HG03060 (cell line): ENCODE data around the gene ACAN.

Source experiments
- ATAC-seq: cut with Tn5 transposase; IDR thresholded peaks from one replicate; pipeline ENCODE4 v1.9.1; 2021; ENCODE audit warnings: low read depth, moderate number of reproducible peaks; ENCODE audit not compliant: unreplicated experiment

ACAN gene

DNA sequence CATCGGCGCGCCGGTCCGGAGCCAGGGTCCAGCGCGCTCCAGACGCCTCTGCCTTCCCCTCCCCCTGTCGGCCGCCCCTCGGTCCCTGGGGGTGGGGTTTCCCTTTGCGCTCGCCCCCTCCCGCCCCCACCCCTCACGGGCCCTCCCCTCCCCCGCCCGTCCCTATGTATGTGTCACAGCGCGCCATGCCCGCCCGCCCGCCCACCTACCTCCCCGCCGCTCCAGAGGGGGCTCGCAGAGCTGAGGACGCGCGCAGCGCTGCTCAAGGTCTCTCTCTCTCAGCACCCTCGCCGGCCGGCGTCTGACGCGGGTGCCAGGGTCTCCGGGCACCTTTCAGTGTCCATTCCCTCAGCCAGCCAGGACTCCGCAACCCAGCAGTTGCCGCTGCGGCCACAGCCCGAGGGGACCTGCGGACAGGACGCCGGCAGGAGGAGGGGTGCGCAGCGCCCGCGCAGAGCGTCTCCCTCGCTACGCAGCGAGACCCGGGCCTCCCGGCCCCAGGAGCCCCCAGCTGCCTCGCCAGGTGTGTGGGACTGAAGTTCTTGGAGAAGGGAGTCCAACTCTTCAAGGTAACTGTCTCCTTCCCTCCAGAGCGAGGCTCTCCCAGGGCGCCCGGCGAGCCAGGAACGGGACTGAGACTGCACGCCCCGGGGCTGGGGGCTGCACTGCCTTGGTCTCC, at the start of gene ACAN:
Gene ACAN, plus strand, starts transcription at position 196 of the 679 bp plus-strand sequence. CDS start 32,771 bp downstream, outside the sequence.
- ATAC-seq = no peak

DNA sequence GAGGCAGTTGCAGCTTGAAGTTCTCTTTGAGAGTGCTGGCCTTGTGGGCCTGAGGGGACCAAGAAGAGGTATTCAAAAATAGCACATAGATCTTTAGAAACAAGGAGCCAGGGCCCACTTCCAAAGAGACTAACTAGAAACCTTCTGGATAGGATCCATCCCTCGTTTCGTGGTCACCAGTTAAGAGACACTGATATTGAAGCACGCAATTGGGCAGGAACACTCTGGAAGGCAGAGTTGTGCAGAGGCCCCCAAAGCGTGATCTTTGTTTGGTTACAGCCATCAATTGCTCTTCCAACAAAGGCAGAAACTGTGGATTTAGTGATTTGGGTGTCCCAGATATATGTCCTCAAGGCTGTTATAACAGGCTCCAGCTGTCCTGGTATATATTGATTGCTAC, 46.7 kb upstream of the ACAN start:
- ATAC-seq = no peak

DNA sequence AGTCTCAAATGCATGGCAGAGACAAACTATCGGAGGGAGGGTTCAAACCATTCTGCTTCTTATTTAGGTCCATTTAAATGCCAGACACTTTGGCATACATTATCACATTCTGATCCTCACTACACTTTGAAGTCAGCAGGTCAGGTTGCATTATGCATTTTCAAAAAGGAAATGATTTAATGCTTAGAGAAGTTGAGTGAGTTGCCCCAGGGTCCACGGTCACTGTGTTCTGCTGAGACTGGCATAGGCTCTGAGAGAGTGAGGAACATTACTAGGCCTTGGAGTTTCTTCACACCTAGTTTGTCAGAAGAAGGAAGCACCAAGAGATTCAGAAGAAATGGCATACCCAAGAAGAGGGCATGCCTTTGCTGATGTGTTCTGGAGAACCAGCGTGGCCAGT, 46.3 kb upstream of the ACAN start:
- no peak for ATAC-seq

DNA sequence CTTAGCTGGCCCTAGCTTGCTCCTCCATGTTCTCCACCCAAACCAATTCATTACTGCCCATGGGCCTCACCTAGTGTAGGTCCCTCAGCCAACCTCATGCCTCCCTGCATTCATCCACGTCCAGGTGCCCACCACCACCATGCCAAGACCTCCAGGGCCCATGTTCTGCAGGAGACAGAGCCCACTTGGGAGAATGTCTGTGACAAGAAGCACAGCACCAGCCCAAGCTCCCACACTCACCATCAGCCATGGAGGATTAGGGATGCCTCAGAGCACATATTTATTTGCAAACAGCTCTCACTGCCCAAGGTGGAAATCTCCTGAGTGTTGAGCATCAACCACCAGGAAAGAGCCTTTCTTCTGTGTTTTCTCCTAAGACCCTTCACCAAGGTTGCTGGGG, 43.4 kb upstream of the ACAN start:
- no peak for ATAC-seq

DNA sequence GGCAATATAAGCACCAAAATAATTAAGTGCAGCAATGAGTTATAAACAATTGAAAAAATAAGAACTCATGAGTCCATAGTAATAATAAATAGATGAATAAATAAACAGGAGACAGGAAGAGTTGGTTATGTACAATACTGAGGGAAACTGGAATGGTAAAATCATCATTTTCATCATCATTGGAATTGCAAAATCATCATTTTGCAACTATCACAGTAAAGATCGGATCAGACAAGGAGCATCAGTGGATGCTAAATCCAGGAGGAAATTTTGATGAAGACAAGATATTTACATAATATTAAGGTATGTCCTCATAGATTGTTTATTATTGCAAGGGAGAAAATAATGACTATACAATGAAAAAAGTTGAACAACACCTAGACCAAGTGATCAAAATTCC, 38.8 kb upstream of the ACAN start:
- no peak for ATAC-seq

DNA sequence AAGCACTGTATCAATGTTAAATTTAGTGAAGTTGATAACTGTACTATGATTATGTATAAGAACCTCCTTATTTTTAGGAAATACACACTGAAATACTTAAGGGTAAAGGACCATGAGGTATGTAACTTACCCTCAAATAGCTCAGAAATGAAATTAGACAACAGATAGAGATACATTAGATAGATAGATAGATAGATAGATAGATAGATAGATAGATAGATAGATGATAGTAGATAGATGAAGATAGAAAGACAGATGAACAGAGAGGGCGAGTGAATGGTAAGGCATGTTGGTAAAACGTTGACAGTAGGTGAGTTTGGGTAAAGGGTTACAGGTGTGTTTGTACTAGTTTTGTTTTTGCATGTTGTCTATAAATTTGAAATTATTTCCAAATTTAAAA, 38.0 kb upstream of the ACAN start:
- ATAC-seq = no peak

DNA sequence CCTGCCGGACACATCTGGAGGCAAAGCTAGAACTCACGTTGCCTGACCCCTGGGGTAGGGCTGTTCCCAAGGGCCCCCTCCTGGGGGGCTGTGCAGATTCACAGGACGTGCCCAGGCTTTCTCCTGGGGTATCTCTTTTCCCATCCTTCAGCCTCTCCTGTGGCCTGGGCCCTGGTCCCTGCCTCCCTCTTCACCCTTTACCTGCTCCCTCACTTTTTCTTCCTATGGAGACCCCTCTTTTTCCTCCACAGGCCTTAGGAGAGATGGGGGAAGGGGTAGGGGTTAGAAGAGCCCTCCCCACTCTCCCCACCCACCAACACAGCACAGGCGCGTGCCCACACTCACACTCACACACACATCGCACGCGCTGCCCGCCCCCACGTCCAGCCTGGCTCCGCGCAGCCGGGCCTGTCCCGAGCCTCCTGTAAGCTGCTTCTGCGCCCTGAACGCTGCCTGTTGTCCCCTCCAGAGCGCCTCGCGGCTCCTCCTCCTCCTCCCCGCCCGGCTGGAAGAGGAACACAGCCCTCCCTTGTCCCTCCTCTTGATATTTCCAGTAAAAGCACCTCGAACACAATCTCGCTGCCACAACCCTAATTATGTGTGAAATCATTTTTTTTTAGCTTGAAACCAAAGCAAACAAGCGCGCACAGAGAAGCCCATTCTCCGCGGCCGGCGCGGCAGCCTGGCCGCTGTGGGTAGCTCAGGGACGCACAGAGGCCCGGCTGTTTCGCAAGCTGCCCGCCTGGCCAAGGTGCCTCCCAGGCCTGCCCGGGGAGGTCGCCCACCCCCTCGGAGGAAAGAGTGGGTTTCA, 33.9 kb upstream of the ACAN start:
- no peak for ATAC-seq

DNA sequence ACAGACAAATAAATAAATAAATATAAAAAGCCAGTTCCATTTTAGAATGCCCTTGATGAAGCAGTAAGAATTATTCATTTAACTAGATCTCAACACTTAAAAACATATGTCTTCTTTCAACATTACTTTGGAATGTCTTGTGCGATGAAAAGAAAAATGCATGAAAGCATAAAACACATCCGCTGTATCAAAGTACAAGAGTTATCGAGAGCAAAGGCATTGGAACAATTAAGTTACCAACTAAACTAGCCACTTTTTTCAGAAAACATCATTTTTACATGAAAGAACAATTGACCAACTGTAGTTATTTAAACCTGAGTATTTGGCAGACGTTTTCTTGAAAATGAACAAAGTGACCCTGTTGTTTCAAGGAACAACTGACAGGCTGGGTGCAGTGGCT, 27.5 kb upstream of the ACAN start:
- ATAC-seq = no peak

DNA sequence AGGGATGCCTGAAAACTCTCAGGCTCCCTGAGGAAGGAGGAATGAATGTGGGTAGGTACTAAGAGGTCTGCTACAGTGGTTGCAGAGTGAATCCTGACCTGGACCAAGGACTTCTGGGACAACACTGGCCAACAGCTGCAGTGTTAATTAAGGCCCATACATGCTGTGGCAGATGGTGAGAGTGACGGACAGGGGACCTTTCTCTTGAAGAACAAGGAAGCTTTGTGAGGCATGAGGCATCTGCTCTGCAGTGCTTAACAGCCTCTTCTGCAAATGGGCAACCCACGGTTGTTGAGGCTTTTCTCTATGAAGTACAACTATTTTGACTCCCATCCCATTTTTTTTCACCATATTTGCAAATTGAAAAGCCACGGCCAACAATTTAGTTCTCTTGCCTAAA, 26.6 kb upstream of the ACAN start:
- no peak for ATAC-seq

DNA sequence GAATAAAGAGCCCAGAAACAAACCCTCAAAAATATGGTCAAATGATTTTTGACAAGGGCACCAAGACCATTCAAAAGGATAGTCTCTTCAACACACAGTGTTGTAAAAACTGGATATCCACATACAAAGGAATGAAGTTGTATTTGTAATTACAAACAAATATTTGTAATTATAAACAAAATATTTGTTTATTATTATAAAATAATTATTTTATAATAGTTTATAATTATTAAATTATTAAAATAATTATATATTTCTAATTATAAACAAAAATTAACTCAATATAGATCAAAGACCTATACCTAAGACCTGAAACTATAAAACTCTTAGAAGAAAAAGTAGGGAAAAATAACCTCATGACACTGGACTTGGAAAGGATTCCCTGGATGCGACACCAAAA, 23.3 kb upstream of the ACAN start:
- ATAC-seq = no peak

DNA sequence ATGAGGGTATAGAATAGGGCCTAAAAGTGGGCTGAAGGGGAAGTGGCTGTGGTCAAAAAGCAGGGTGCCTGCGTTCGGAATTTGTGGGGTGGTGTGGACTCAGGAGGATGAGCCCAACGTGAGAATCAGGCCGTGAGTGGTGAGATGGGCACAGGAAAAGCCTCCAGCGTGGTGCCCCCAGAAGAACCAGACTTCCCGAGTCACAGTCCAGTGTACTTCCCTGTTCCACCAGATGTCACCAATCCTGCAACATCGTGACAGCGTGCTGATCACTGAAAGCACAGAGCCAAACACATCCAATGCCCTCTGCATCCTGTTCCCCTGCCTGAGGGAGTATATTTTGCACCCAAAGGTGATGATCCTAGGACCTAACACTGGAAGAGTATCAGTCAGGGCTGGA, 20.8 kb upstream of the ACAN start:
- ATAC-seq = no peak

DNA sequence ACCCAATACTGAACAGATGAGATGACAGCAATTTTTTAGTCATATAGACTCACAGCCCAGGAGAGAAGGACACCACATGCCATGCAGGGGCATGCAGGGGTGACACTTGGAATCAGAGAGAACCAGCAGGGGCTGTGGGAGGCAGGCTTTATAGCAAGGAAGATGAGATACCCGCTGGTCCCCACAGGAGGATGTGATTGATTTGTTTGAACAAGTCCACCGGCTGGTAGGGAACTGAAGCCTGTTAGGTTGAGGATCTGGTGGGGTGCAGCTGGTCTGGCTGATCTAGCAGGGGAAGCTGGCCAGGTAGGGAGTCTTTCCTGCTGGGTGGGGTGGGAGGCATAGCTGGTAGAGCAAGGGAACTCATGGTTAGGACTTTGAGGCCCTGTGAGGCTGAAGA, 18.0 kb upstream of the ACAN start:
- no peak for ATAC-seq

DNA sequence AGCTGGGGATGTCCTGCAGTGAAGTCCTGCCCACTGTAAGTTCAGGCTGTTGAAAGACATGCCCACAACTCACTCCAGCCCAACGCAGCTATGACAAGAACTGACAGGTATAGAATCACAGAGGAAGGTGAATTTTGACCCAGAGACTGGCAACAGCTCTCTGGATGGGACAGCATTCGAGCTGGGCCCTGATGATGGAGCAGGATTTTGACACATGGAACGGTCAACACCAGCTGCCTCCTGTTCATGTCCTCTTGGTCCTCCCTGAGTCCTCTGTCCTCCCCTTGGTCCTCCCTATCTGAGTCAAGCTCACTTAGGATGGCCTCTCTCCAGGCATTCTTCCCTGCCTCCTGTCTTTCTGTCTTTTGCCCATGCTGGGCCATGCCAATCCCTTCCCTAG, 15.2 kb upstream of the ACAN start:
- no peak for ATAC-seq

DNA sequence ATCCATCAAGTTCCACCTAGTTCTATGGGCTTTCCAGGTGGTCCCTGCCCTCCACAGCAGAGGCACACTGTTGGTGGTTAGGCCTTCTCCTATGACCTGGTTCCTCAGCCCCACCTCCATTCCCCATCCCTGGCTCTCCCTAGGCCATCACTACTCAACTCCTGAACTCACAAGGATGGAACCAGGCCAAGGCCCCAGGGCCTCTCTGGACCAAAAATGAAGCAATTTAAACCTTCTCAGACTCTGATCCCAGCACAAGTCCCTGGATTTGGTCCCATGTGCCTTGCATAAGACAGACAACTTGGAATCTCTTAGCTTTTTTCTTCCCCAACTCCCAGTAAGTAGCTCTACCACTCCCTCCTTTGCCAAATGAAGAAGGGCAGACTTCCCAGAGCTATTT, 14.4 kb upstream of the ACAN start:
- no peak for ATAC-seq

DNA sequence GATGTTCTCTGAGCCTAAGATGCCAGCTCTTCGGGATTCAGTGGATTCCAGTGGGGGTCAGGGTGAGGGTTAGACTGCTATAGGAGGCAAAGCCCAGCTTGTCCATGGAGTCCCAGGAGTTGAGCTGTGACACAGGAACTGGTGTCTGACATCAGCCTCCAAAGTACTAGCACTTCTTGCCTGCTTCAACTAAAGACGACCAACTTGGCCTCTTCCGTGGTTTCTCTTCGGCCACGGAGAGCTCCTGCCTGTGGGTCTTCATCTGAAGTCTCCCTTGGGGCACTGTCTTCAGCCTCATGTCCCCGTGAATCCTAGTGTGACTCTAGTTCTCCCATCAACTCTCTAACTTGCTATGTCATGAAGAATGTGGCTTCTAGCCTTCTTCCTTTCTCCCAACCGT, 12.8 kb upstream of the ACAN start:
- ATAC-seq = no peak

DNA sequence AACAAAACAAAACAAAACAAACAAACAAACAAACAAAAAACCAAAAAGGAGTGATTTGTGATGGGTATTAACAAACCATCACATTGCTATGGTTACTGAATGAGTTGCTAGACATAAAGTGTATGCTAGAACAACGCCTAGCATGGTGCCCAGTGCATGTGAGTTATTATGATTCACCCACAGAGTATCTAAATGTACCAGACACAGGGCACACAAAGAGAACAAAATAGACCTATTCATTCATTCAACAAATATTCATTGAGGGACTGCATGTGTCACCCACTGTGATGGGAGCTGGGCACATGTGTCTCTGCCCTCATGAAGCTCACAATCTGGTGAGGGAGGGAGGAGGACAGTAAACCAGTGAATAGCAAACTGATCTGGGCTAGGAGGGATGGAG, 11.6 kb upstream of the ACAN start:
- no peak for ATAC-seq

DNA sequence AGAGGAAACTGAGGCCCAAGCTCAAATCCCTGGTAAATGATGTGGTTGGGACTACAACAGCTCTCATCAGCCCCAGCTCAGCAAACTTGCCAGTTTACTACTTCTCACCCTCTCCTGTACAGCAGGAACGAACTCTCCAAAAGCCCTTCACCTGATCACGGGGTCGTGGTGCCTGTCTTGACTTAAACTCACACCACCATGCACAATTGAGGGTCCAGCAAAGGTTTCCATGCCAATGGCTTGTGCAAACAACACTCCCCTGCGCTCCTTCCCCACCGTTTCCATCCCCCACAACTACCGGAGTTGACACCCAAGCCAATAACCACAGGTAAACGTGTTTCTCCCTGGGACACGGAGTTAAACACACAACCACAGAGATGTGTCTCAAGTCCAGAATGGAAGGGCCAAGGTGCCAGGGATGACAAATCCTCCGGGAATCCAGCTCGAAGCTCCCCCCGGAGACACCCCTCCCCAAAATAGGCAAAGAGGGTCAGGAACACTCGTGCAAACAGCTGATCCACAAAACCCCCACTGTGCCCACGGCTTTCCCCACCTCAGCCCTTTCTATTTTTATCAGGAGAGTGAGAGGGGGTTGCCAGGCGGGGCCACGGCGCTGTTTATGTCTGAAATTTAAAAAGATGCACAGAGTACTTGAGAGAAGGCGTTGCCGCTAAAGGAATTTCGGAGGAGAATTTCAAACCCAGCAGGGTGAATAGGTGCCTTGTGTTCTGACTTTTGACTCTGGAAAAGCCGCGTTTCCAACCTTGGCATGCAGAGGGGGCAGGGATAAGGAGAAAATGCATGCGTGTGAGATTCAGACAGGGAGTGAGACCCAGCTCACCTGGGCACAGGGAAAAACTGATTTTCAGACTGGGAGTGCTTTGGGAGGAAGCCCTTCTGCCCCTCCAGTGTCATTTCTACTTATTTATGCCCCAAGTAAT, 10.6 kb upstream of the ACAN start:
- ATAC-seq = no peak

DNA sequence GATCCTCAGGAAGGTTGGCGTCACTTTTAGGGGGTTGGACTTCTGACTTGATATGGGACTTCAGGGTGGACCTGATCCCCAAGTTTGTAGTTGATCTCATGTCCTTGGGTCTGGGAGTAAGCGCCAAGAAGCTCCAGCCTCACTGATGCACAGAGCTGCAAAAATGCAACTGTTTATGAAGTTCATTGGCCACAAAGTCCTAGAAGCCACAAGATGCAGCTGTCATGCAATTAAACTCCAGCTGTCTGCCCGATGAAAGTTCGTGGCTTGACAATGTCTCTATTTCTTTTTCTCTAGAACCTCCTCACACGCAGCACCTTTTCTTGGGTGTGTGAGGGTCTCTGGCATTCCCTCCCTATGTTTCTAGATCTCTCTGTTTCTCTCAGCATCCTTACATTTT, 9.2 kb upstream of the ACAN start:
- no peak for ATAC-seq

DNA sequence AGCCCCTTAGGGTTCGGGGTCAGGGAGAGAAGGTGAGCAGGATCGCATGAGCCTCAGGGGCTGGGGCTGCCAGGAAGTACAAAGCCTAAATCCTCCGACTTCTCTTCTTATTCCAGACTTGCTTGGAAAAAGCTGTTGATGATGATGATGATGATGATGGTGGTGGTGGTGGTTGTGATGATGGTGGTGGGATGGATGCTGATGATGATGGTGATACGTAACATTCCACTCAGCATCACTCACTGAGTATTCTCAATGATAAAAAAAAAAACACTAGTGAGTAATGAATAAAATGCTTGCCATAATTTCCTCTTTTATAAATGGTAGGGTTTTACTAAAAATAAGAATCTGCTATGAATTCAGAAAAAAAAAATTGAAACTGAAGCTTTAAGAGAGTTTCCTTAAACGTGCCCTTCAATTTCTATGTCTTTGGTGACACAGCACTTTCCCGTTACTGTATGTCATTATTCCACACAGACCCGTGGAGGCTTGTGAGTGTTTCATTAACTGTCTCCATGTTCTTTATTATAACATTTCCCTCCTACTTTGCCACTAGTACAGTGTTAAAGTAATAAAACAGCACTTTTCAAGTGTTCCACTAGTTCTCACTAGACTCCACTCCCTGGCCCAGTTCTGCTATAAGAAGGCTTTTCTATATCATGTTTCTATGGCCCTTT, 5.4 kb upstream of the ACAN start:
- ATAC-seq = no peak

DNA sequence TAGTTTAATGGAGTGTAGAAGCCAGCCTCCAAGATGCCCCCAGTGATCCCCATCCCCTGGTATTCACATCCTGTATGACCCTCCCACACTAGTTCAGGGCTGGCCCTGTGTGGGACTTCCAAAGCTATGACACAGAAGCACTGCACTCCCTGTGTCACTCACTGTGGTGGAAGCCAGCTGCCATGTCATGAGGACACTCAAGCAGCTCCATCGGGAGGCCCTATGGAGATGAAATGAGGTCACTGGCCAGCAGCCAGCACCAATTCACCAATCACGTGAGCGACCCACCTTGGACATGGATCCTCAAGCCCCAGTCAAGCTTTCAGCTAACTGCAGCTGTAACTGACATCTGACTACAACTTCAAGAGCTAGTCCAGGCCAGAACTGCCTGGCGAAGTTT, 3.9 kb upstream of the ACAN start:
- ATAC-seq = no peak

DNA sequence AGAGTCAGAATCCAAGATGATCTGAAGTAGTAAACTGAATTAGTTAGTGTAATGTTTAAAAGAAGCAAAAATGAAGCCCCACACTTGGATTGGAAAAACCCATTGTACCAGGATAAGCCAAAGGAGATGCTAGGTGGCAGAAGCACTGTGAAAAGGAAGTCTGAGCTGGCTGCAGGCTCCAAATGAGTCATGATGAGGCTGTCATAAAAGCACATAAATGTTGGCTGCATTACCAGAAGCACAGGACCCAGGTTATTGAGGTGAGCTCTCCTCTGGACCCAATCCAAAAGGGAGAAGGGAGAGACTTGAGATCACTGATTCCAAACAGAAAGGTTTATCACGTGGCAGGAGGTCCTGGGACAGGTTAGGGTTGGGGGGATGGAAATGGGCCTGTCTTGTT, 3.2 kb upstream of the ACAN start:
- ATAC-seq = no peak
